Measurements from ENCODE around the gene VWF.
"Not testable (repeated sequence)": the region's sequence is repeated elsewhere in the genome, so short reads cannot be mapped to it uniquely, and the experiment has no call there.

The VWF gene

GRCh38 chr12:6104027-6104426 is 20.4 kb downstream of the VWF start:
- no peak for DNase-seq (ENCODE audit: low spot score)

DNA sequence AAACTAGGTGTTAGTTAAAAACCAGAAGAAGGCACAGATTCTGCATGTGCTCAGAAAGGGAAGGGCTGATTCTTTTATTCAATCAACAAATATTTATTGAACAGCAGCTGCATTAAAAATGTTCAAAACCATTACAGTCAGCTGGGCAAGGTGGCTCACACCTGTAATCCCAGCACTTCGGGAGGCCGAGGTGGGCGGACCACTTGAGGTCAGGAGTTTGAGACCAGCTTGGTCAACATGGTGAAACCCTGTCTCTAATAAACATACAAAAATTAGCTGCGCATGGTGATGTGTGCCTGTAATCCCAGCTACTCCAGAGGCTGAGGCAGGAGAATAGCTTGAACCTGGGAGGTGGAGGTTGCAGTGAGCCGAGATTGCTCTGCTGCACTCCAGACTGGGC is 22.4 kb downstream of the VWF start:
- DNase-seq (ENCODE audit: low spot score) = not testable (repeated sequence)

DNA sequence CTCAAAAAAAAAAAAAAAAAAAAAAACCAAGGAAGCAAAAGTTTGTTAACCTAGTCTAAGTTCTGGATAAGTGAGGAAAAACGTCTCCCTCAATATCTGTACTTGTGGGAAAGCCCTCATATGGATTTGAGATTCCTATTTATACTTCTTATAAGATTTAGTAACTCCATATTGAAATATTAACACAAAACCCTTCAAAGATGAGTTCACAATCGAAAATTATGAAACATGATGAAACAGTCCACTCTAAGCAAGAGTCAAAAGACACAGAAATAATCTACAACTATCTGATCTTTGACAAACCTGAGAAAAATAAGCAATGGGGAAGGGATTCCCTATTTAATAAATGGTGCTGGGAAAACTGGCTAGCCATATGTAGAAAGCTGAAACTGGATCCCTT is 25.2 kb downstream of the VWF start:
- DNase-seq (ENCODE audit: low spot score) = no peak

- no peak for DNase-seq (ENCODE audit: low spot score)
Measured at GRCh38 chr12:6097411-6097810, 27.1 kb downstream of the VWF start.

GRCh38 chr12:6096527-6096926 is 27.9 kb downstream of the VWF start:
- DNase-seq (ENCODE audit: low spot score) = no peak

- no peak for DNase-seq (ENCODE audit: low spot score)
Measured at GRCh38 chr12:6095269-6095668, 29.2 kb downstream of the VWF start.

GRCh38 chr12:6093764-6094163 is 30.7 kb downstream of the VWF start:
- DNase-seq (ENCODE audit: low spot score) = no peak

DNA sequence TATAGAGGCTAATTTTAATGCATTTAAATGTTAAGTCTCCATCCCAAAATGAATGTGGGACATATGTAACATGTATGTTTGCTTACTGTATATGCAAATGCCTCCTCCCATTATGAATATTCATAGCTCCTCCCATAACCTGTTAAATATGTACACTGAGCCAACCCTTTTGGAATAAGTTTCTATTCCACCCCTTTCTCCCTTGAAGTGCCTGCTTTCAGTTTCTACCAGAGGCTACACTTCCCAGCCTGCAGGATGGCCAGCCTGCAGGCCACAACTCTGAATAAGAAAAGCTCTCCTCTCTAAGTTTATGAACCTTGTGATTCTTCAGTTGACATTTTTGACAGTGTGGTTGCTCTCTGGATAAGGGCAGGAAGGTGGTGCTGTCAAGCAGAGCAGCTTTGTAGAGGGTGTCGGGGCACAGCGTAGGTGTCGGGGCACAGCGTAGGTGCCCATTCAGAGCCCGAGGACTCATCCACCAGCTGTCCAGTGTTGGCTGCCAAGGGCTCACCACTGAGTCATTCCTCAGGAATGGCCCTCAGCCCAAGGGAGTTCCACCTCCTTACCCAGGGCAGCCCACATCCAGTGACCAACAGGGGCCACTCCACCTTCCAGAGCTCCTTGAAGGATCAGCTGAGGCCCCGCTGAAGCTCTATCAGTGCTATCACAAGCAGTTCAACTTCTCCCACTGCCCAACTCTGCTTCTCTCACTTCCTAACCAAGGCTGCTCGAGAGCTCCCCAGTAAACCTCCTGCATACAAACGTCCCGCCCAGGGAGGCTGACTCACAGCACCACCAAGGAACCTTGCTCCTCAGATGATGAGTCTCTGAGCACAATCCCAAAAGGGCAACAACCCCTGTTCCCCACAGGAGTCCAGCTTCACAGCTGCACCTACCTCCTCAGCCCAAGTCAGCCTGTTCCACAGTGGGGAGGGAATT is 31.4 kb downstream of the VWF start:
- no peak for DNase-seq (ENCODE audit: low spot score)

DNA sequence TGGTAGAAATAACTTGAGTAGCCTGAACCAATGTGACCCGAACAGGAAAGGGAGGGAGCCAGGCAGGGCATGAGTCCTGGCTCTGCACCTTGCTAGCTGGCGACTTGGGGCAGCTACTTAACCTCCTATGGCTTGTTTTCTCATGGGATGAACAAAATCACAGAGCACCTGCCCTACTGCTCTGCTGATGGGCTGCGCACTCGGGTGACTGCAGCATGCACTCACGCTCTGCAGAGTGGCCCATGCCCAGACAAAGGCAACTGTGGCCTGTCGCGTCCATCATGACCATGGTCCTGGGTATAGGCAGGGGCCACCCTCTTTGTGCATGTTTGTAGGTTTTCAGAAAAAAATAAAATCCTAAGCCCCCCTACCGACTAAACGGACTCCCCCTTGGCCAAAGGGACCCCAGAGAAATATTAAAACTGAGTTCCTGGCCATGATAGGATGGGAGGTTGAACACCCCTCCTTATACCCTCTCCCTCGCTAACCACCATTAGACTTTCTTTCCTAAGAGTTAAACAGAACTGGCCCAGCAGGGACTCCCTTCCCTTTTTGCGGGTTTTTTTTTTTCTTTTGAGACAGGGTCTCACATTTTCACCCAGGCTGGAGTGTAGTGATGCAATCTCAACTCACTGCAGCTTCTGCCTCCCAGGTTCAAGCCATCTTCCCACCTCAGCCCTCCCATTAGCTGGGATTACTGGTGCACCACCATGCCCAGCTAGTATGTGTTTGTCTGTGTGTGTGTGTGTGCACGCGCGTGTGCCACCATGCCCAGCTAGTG is 32.5 kb downstream of the VWF start:
- DNase-seq (ENCODE audit: low spot score) = peak; percentile 42

DNA sequence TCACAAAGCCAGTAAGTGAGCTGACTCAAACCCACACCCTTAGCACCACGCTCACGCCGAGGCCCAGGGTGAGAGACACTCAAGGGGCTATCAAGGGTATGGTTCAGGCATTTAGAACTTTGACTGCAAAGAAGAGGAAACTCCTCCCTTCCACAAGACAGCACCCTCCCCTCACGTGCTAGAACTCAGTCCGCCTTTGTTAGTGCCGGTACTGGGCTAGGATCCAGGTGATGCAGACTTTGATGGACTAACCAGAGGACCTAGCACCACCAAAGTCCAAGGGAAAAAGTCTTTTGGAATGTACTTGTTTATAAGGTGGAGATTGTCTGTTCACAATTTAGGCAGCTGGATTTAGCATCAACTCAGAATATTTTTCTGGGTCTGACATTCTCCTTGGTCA is 33.7 kb downstream of the VWF start:
- no peak for DNase-seq (ENCODE audit: low spot score)

GRCh38 chr12:6088921-6089747 is 35.3 kb downstream of the VWF start:
- no peak for DNase-seq (ENCODE audit: low spot score)

GRCh38 chr12:6086316-6086715 is 38.2 kb downstream of the VWF start:
- DNase-seq (ENCODE audit: low spot score) = no peak

- no peak for DNase-seq (ENCODE audit: low spot score)
Measured at GRCh38 chr12:6085841-6086240, 38.6 kb downstream of the VWF start.

- DNase-seq (ENCODE audit: low spot score) = no peak
Measured at GRCh38 chr12:6084969-6085450, 39.5 kb downstream of the VWF start.

- DNase-seq (ENCODE audit: low spot score) = peak; percentile 81
Measured at GRCh38 chr12:6084261-6084968, 40.1 kb downstream of the VWF start.

- DNase-seq (ENCODE audit: low spot score) = no peak
Measured at GRCh38 chr12:6083601-6084000, 40.9 kb downstream of the VWF start.

DNA sequence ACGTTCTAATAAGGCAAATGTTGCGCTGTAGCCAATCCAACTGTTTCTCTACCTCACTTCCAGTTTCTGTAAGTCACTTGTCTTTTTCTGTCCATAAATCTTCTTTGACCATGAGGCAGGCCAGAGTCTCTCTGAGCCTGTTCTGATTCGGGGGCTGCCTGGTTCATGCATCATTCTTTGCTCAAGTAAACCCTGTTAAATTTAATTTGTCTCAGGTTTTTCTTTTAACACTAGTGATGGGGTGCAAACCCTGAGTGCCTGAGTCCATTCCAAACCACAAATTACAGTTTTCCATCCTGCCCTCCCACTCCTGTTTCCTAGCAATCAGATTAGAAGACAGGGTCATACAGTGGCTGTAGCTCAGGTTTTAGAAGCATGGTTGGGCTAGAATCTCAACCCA is 41.9 kb downstream of the VWF start:
- DNase-seq (ENCODE audit: low spot score) = no peak

DNA sequence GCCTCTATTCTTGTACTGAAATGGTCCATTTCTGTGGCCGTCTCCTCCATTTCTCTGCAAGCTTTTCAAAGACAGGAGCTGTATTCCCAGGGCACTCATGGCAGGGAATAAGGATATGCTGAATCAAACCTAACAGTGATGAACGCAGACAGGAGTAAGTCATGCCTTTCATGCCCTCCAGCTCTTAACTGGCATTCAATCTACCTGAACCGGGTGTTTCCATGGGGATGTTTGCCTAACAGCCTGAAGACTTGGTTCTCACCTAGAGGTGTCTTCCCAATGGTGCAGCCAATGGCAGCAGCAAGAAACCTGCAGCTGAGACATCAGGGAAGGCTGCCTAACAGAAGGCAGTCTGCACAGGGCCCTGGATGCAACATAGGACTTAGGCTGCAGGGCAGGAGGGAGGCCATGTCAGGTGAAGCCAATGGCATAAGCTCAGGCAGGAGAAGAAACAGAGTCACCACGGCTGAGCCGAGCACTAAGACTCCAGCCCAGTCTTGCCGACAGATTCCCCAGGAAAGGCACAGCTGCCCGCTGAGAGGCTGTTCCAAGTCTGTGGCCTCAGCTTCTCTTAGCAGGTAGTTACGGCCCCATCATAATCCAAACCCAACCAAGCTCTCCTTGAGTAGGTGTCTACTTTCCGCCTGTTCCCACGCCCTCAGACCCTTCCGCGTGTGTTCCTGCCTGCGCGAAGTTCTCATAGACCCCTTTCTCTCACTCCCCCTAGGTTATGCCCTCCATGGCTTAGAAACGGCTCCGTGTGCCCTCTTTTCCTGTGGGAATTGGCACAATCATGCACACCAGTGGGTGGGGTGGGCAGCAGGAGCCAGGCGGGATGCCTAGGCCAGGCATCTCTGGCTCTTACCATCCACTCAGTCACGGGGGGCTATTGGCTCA is 44.1 kb downstream of the VWF start:
- no peak for DNase-seq (ENCODE audit: low spot score)

GRCh38 chr12:6078398-6079096 is 45.9 kb downstream of the VWF start:
- no peak for DNase-seq (ENCODE audit: low spot score)

GRCh38 chr12:6077692-6078083 is 46.8 kb downstream of the VWF start:
- no peak for DNase-seq (ENCODE audit: low spot score)
